BE2C (cell line): Measurements from ENCODE around the gene CD300E. TPM values are rescaled to one million over a fixed set of nuclear protein-coding genes. Genes with fewer than 3 reads are reported as not detected.

Source experiments
- DNase-seq: peaks from one replicate; pipeline ENCODE4 v3.0.0-alpha.2; 2020
- H3K27me3 ChIP-seq: fragments of 250-450 bp; sonication (Bioruptor Pico); 2 replicates; pipeline ENCODE4 v1.5.1; 2020; ENCODE audit warnings: mild to moderate bottlenecking
- H3K36me3 ChIP-seq: fragments of 250-450 bp; sonication (Bioruptor Pico); 2 replicates; pipeline ENCODE4 v1.5.1; 2020; ENCODE audit warnings: mild to moderate bottlenecking
- H3K4me1 ChIP-seq: fragments of 250-450 bp; sonication (Bioruptor Pico); 2 replicates; pipeline ENCODE4 v1.5.1; 2020
- H3K4me3 ChIP-seq: 2 replicates; pipeline ENCODE4 v1.5.1; 2011; ENCODE audit warnings: low read depth, low read length
- H3K9me3 ChIP-seq: fragments of 250-450 bp; sonication (Bioruptor Pico); 2 replicates; pipeline ENCODE4 v1.5.1; 2020
- CTCF ChIP-seq: IDR thresholded peaks from 2 replicates; pipeline ENCODE4 v1.5.1; 2012; ENCODE audit warnings: mild to moderate bottlenecking, low read depth, low read length
- polyA plus RNA-seq: library from polyadenylated mRNA; unstranded; fragments of >200 nt; gene quantifications from one replicate; pipeline ENCODE4 v1.2.1, GENCODE V29; 2012; ENCODE audit warnings: low read depth, missing spikeins; ENCODE audit not compliant: insufficient read length, insufficient read depth

The CD300E gene
- polyA plus RNA-seq = not detected

- Histone ChIP-seq H3K4me3 (no peak within 1 kb of the TSS), H3K27me3 (peaks cover 8% of the 10 kb centered on the region), H3K36me3 (no peaks in the 10 kb centered on the region), H3K4me1 (no peaks in the 10 kb centered on the region), H3K9me3 (no peaks in the 10 kb centered on the region)
- no peak for TF ChIP-seq CTCF
- DNase-seq = no peak
These were observed at the start of gene CD300E for GRCh38 chr17:74623693-74624093. Gene CD300E, minus strand, starts transcription at chr17:74623738. Its CDS starts 117 bp downstream, at chr17:74623621.

- no peaks in the 10 kb centered on the region for H3K4me1 ChIP-seq
- no peaks in the 10 kb centered on the region for H3K9me3 ChIP-seq
- H3K27me3 ChIP-seq = peaks cover 70% of the 10 kb centered on the region
- peak overlapping the region; percentile 31 for H3K4me3 ChIP-seq
- DNase-seq = peak; percentile 46
- no peak for TF ChIP-seq CTCF
- no peaks in the 10 kb centered on the region for H3K36me3 ChIP-seq
These were observed 47.7 kb upstream of the CD300E start for GRCh38 chr17:74671031-74671771.

- DNase-seq = no peak
- no peaks in the 10 kb centered on the region for H3K4me1 ChIP-seq
- no peaks in the 10 kb centered on the region for H3K9me3 ChIP-seq
- TF ChIP-seq CTCF = no peak
- peaks cover 79% of the 10 kb centered on the region for H3K27me3 ChIP-seq
- no peaks in the 10 kb centered on the region for H3K36me3 ChIP-seq
- H3K4me3 ChIP-seq = no peak overlapping the region
These were observed 46.8 kb upstream of the CD300E start for GRCh38 chr17:74670329-74670728.

- H3K4me3 ChIP-seq = no peak overlapping the region
- peaks cover 66% of the 10 kb centered on the region for H3K27me3 ChIP-seq
- H3K9me3 ChIP-seq = no peaks in the 10 kb centered on the region
- no peaks in the 10 kb centered on the region for H3K4me1 ChIP-seq
- H3K36me3 ChIP-seq = no peaks in the 10 kb centered on the region
- no peak for DNase-seq
- TF ChIP-seq CTCF = no peak
These were observed 40.0 kb upstream of the CD300E start for GRCh38 chr17:74663561-74663960.

GRCh38 chr17:74659889-74660288 lies 36.4 kb upstream of the CD300E start:
- Histone ChIP-seq H3K4me1 (no peaks in the 10 kb centered on the region), H3K9me3 (no peaks in the 10 kb centered on the region), H3K36me3 (no peaks in the 10 kb centered on the region), H3K4me3 (no peak overlapping the region), H3K27me3 (peaks cover 32% of the 10 kb centered on the region)
- no peak for TF ChIP-seq CTCF
- DNase-seq = no peak

GRCh38 chr17:74658620-74659019 lies 35.1 kb upstream of the CD300E start:
- no peaks in the 10 kb centered on the region for H3K36me3 ChIP-seq
- H3K27me3 ChIP-seq = peaks cover 22% of the 10 kb centered on the region
- H3K4me1 ChIP-seq = no peaks in the 10 kb centered on the region
- H3K9me3 ChIP-seq = no peaks in the 10 kb centered on the region
- H3K4me3 ChIP-seq = no peak overlapping the region
- no peak for TF ChIP-seq CTCF
- no peak for DNase-seq
